H1 (cell line): ENCODE data around the gene SGMS1. TPM values are rescaled to one million over a fixed set of nuclear protein-coding genes. Genes with fewer than 3 reads are reported as not detected.

Source experiments
- CTCF ChIA-PET: fragments of 300-600 bp; sonication (Branson Sonifier 250); formaldehyde crosslinking; loops from one replicate; lab custom pipeline; 2021; ENCODE audit not compliant: partially characterized antibody; lab: Charles Lee
- POLR2A ChIA-PET: fragments of 300-600 bp; sonication (Branson Sonifier 250); formaldehyde crosslinking; loops from one replicate; lab custom pipeline; 2021; ENCODE audit warnings: inconsistent platforms; ENCODE audit not compliant: partially characterized antibody; lab: Charles Lee
- DNase-seq, 2 experiments: peaks; one replicate each; pipeline versions ENCODE4 v3.0.0 to v3.0.0-alpha.2; 2010 to 2022; ENCODE audit warnings: low spot score in 2 of 2, low read depth in 1 of 2, mixed read lengths in 1 of 2
- FAIRE-seq: peaks from 2 replicates; lab custom pipeline; 2011; peaks lifted over from hg19 to GRCh38; lab: Jason Lieb, UNC
- H2AFZ ChIP-seq: 2 replicates; pipeline ENCODE4 v1.8.1; 2012; ENCODE audit warnings: low read length, inconsistent platforms
- H2AK5ac ChIP-seq: 2 replicates; pipeline ENCODE4 v1.6.1; 2013; ENCODE audit warnings: low read depth, low read length
- H2BK120ac ChIP-seq: replicated peaks from 2 replicates; pipeline ENCODE3; 2013; ENCODE audit warnings: low read depth, low read length, inconsistent platforms
- H2BK12ac ChIP-seq: 2 replicates; pipeline ENCODE4 v1.6.1; 2013; ENCODE audit warnings: low read depth, low read length
- H2BK15ac ChIP-seq: 2 replicates; pipeline ENCODE4 v1.6.1; 2013; ENCODE audit warnings: low read length
- H2BK20ac ChIP-seq: 2 replicates; pipeline ENCODE4 v1.6.1; 2013; ENCODE audit warnings: low read length
- H2BK5ac ChIP-seq: 2 replicates; pipeline ENCODE4 v1.6.1; 2013; ENCODE audit warnings: low read depth, low read length
- H3K14ac ChIP-seq: 2 replicates; pipeline ENCODE4 v1.6.1; 2013; ENCODE audit warnings: inconsistent platforms; ENCODE audit not compliant: insufficient read length
- H3K18ac ChIP-seq: 2 replicates; pipeline ENCODE4 v1.6.1; 2013; ENCODE audit warnings: low read length; ENCODE audit errors: extremely low read depth
- H3K23ac ChIP-seq: 2 replicates; pipeline ENCODE4 v1.6.1; 2013; ENCODE audit warnings: inconsistent platforms; ENCODE audit not compliant: insufficient read length
- H3K23me2 ChIP-seq: 2 replicates; pipeline ENCODE4 v1.6.1; 2013; ENCODE audit warnings: low read depth, low read length
- H3K27ac ChIP-seq: 2 replicates; pipeline ENCODE4 v1.6.1; 2011; ENCODE audit warnings: low read depth, low read length, inconsistent platforms
- H3K27me3 ChIP-seq, 4 experiments: replicated peaks in 1 of 4; 1 replicate in 1 of 4; 2 replicates in 3 of 4; pipeline versions ENCODE4 v1.6.1 to v1.8.1; 2011 to 2013; ENCODE audit warnings: low read length in 3 of 4, mild to moderate bottlenecking in 3 of 4, inconsistent platforms in 2 of 4, mixed read lengths in 2 of 4, moderate library complexity in 1 of 4; ENCODE audit not compliant: control insufficient read depth in 3 of 4, insufficient read depth in 3 of 4; ENCODE audit errors: extremely low read depth in 1 of 4
- H3K36me3 ChIP-seq, 4 experiments: 2 replicates each; pipeline versions ENCODE4 v1.6.1 to v1.8.1; 2011 to 2013; ENCODE audit warnings: mild to moderate bottlenecking in 4 of 4, low read length in 3 of 4, moderate library complexity in 2 of 4, control low read depth in 1 of 4, inconsistent platforms in 1 of 4; ENCODE audit not compliant: insufficient read depth in 4 of 4, control insufficient read depth in 2 of 4
- H3K4ac ChIP-seq: replicated peaks from 2 replicates; pipeline ENCODE3; 2013; ENCODE audit warnings: low read length, low read depth, mixed read lengths, inconsistent platforms; ENCODE audit not compliant: insufficient read length
- H3K4me1 ChIP-seq, 4 experiments: replicated peaks in 1 of 4; 1 replicate in 1 of 4; 2 replicates in 3 of 4; pipeline versions ENCODE4 v1.6.1 to v1.8.1; 2011 to 2013; ENCODE audit warnings: low read length in 3 of 4, inconsistent platforms in 2 of 4, mixed read lengths in 1 of 4; ENCODE audit not compliant: insufficient read depth in 4 of 4, control insufficient read depth in 3 of 4
- H3K4me2 ChIP-seq, 2 experiments: 2 replicates each; pipeline versions ENCODE4 v1.6.1 to v1.8.1; 2011 to 2013; ENCODE audit warnings: low read depth in 2 of 2, low read length in 2 of 2, control low read depth in 1 of 2, inconsistent platforms in 1 of 2, mild to moderate bottlenecking in 1 of 2; ENCODE audit not compliant: insufficient read depth in 1 of 2
- H3K4me3 ChIP-seq, 4 experiments: fragments of 200-600, 300-600 bp in 1 of 4; sonication (generic), shearing (Covaris generic), sonication (Bioruptor Twin) in 1 of 4; 2 replicates each; pipeline versions ENCODE4 v1.5.1 to v1.8.1; 2011 to 2016; ENCODE audit warnings: low read length in 4 of 4, low read depth in 3 of 4, control low read depth in 2 of 4, inconsistent platforms in 2 of 4, mild to moderate bottlenecking in 2 of 4, mixed read lengths in 1 of 4, moderate library complexity in 1 of 4; ENCODE audit not compliant: insufficient read depth in 2 of 4; ENCODE audit errors: extremely low read depth in 1 of 4
- H3K56ac ChIP-seq: replicated peaks from 2 replicates; pipeline ENCODE3; 2013; ENCODE audit warnings: low read depth, mild to moderate bottlenecking, mixed read lengths, low read length, inconsistent platforms; ENCODE audit not compliant: insufficient read length
- H3K79me1 ChIP-seq: 2 replicates; pipeline ENCODE4 v1.6.1; 2013; ENCODE audit warnings: low read depth, low read length, control low read depth
- H3K79me2 ChIP-seq, 2 experiments: 2 replicates each; pipeline versions ENCODE4 v1.6.1 to v1.8.1; 2012 to 2013; ENCODE audit warnings: low read length in 2 of 2, mild to moderate bottlenecking in 2 of 2, inconsistent platforms in 1 of 2; ENCODE audit not compliant: insufficient read depth in 2 of 2, control insufficient read depth in 1 of 2
- H3K9ac ChIP-seq, 4 experiments: replicated peaks in 1 of 4; 1 replicate in 1 of 4; 2 replicates in 3 of 4; pipeline versions ENCODE4 v1.6.1 to v1.8.1; 2011 to 2013; ENCODE audit warnings: low read depth in 3 of 4, low read length in 3 of 4, control low read depth in 2 of 4, mild to moderate bottlenecking in 2 of 4, moderate library complexity in 2 of 4, inconsistent platforms in 1 of 4; ENCODE audit errors: extremely low read depth in 1 of 4
- H3K9me3 ChIP-seq, 2 experiments: 2 replicates each; pipeline versions ENCODE4 v1.6.1 to v1.8.1; 2012 to 2013; ENCODE audit warnings: mild to moderate bottlenecking in 2 of 2, moderate library complexity in 2 of 2, control low read depth in 1 of 2, inconsistent platforms in 1 of 2, low read depth in 1 of 2, low read length in 1 of 2, mixed read lengths in 1 of 2; ENCODE audit not compliant: insufficient read depth in 2 of 2
- H4K20me1 ChIP-seq, 2 experiments: replicated peaks in 1 of 2; 2 replicates each; pipeline versions ENCODE3 to v1.8.1; 2011 to 2013; ENCODE audit warnings: inconsistent platforms in 2 of 2, low read length in 2 of 2, mild to moderate bottlenecking in 1 of 2; ENCODE audit not compliant: insufficient read depth in 2 of 2, control insufficient read depth in 1 of 2
- H4K5ac ChIP-seq: 2 replicates; pipeline ENCODE4 v1.6.1; 2013; ENCODE audit warnings: low read length, low read depth, mixed read lengths, inconsistent platforms; ENCODE audit not compliant: insufficient read length
- H4K8ac ChIP-seq: 2 replicates; pipeline ENCODE4 v1.8.0; 2013; ENCODE audit warnings: mild to moderate bottlenecking, moderate library complexity, low read length, inconsistent platforms; ENCODE audit not compliant: insufficient read depth; ENCODE audit errors: extremely low read depth
- H4K91ac ChIP-seq: replicated peaks from 2 replicates; pipeline ENCODE3; 2013; ENCODE audit warnings: low read length, mixed read lengths, inconsistent platforms; ENCODE audit not compliant: insufficient read length
- ASH2L ChIP-seq: fragments of 200-600, 300-600 bp; sonication (generic); IDR thresholded peaks from one replicate; pipeline ENCODE4 v1.7.1; 2017; ENCODE audit warnings: low read length
- CBX5 ChIP-seq: fragments of 300-800, 300-1000 bp; sonication (generic); IDR thresholded peaks from 2 replicates; pipeline ENCODE4 v1.7.1; 2016; ENCODE audit warnings: antibody characterized with exemption, low read length, low read depth
- CREB1 ChIP-seq: IDR thresholded peaks from 2 replicates; pipeline ENCODE4 v1.6.1; 2012; ENCODE audit warnings: inconsistent platforms
- EZH2 ChIP-seq: fragments of 200-600 bp; sonication (generic); IDR thresholded peaks from 2 replicates; pipeline ENCODE4 v1.7.1; 2012; ENCODE audit warnings: low read depth, mild to moderate bottlenecking, moderate library complexity, low read length, inconsistent platforms; ENCODE audit not compliant: severe bottlenecking
- HDAC2 ChIP-seq, 2 experiments: fragments of 300-600 bp in 1 of 2; sonication (generic) in 1 of 2; IDR thresholded peaks; 2 replicates each; pipeline ENCODE4 v1.6.1; 2011 to 2012; ENCODE audit warnings: low read depth in 2 of 2, low read length in 2 of 2, mild to moderate bottlenecking in 2 of 2, moderate library complexity in 2 of 2, borderline replicate concordance in 1 of 2, inconsistent platforms in 1 of 2
- RFX5 ChIP-seq: IDR thresholded peaks from 2 replicates; pipeline ENCODE4 v1.6.1; 2011; ENCODE audit warnings: low read depth, low read length, improper control_type of control experiment, borderline replicate concordance
- SIN3A ChIP-seq, 2 experiments: IDR thresholded peaks in 1 of 2; conservative IDR thresholded peaks in 1 of 2; 2 replicates each; pipeline ENCODE4 v1.6.1; 2011 to 2012; ENCODE audit warnings: low read length in 2 of 2, improper control_type of control experiment in 1 of 2, low read depth in 1 of 2, mild to moderate bottlenecking in 1 of 2
- SIRT6 ChIP-seq: IDR thresholded peaks from one replicate; pipeline ENCODE4 v1.7.1; 2012; ENCODE audit warnings: low read length, inconsistent platforms
- SP4 ChIP-seq: IDR thresholded peaks from 2 replicates; pipeline ENCODE4 v1.6.1; 2012; ENCODE audit warnings: low read length, inconsistent platforms
- SUZ12 ChIP-seq: fragments of 200-600 bp; sonication (generic); IDR thresholded peaks from 2 replicates; pipeline ENCODE4 v1.6.1; 2012; ENCODE audit warnings: mild to moderate bottlenecking, inconsistent platforms, low read length, moderate library complexity, mixed read lengths
- TBP ChIP-seq: IDR thresholded peaks from 2 replicates; pipeline ENCODE4 v1.6.1; 2011; ENCODE audit warnings: low read depth, low read length, improper control_type of control experiment
- TEAD4 ChIP-seq: IDR thresholded peaks from 2 replicates; pipeline ENCODE4 v1.6.1; 2012; ENCODE audit warnings: low read depth, low read length, inconsistent platforms, mixed read lengths
- polyA plus RNA-seq, 7 experiments: library from polyadenylated mRNA; depleted of rRNA in 3 of 7; stranded (reverse) in 5 of 7; unstranded in 2 of 7; fragments of >200 nt in 5 of 7; fragments of 200-250 nt in 2 of 7; gene quantifications; 1 replicate in 5 of 7; 2 replicates in 1 of 7; 4 replicates in 1 of 7; pipeline versions ENCODE4 v1.2.1 to v1.2.3, GENCODE V29; 2011 to 2013; ENCODE audit warnings: missing spikeins in 2 of 7, mixed read lengths in 2 of 7
- total RNA-seq: library from RNA; stranded (reverse); fragmentation: NEBNext Ultra II Directional; extraction: Animal tissue kit (Norgen Biotek cat#: 25700); gene quantifications from 2 replicates; pipeline ENCODE4 v1.2.1, GENCODE V29; 2021
- TF ChIP-seq, protein P1 (sequence below): IDR thresholded peaks from 2 replicates; pipeline ENCODE4 v1.6.1; 2011; ENCODE audit warnings: low read length, improper control_type of control experiment

SGMS1 gene
- total and polyA plus RNA-seq, 2 of the 8 experiments (the other 6 are each of a cell fraction or from before 2014, with no cell fraction given) = 6.0 to 15.6 TPM

DNA sequence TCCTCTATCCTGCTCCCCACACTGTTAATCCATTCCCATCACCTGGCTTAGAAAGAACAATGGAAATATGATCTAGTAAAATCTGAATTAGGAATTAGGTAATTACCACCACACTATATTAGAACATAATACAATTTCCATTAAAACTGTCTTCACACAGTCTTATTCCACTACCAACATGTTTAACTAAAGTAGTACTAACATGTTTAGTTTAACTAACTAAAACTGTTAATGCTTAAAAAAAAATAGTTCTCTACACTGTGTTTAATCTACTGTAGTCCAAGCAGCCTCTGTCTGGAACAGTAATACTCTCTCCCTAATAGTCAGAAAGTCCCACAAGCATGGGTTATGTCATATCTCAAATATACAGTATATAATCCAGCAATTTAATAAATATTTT, 150.8 kb downstream of the SGMS1 start:
- H4K8ac ChIP-seq = no peak overlapping the region
- H2BK12ac ChIP-seq = no peak overlapping the region
- H3K27me3 ChIP-seq = no peaks in the 10 kb centered on the region
- H3K4ac ChIP-seq = no peak overlapping the region
- H2BK15ac ChIP-seq = no peak overlapping the region
- no peak overlapping the region for H3K4me2 ChIP-seq
- no peak overlapping the region for H2BK20ac ChIP-seq
- H3K56ac ChIP-seq = no peak overlapping the region
- TF ChIP-seq CBX5 = no peak
- TF ChIP-seq HDAC2 (IDR thresholded peaks at IDR 0.05; ENCODE audit: borderline replicate concordance in 1 of 2, low read depth in 2 of 2, low read length in 2 of 2) = no peak
- no peak for TF ChIP-seq RFX5
- TF ChIP-seq TBP = no peak
- TF ChIP-seq, protein P1, sequence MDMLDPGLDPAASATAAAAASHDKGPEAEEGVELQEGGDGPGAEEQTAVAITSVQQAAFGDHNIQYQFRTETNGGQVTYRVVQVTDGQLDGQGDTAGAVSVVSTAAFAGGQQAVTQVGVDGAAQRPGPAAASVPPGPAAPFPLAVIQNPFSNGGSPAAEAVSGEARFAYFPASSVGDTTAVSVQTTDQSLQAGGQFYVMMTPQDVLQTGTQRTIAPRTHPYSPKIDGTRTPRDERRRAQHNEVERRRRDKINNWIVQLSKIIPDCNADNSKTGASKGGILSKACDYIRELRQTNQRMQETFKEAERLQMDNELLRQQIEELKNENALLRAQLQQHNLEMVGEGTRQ = no peak
- TF ChIP-seq SP4 = no peak
- no peak for TF ChIP-seq ASH2L
- no peak for TF ChIP-seq CREB1
- TF ChIP-seq EZH2 = no peak
- TF ChIP-seq SIN3A (conservative IDR thresholded peaks at IDR 0.05 in 1 of 2, IDR thresholded peaks at IDR 0.05 in 1 of 2; ENCODE audit: low read depth in 1 of 2, low read length in 2 of 2) = no peak
- no peak for TF ChIP-seq SUZ12
- no peak for TF ChIP-seq TEAD4
- no peak for TF ChIP-seq SIRT6
- peaks cover 0 to 4% of the 10 kb centered on the region in 2 experiments; a peak in 3 of 4 replicates for H3K79me2 ChIP-seq
- no peaks in the 10 kb centered on the region for H3K79me1 ChIP-seq
- no peak overlapping the region for H3K18ac ChIP-seq
- H4K91ac ChIP-seq = no peak overlapping the region
- H3K9me3 ChIP-seq = peaks cover 4% of the 10 kb centered on the region in 2 experiments; a peak in 2 of 4 replicates
- H3K23ac ChIP-seq = no peak overlapping the region
- H2AK5ac ChIP-seq = no peak overlapping the region
- ChIA-PET CTCF (no interaction called here), POLR2A (no interaction called here)
- no peak for FAIRE-seq
- H4K5ac ChIP-seq = no peak overlapping the region
- H3K14ac ChIP-seq = no peak overlapping the region
- H3K4me1 ChIP-seq = peaks cover 0 to 15% (median 8%) of the 10 kb centered on the region in 4 experiments; a peak in 4 of 7 replicates
- no peak overlapping the region for H3K27ac ChIP-seq
- H4K20me1 ChIP-seq = no peaks in the 10 kb centered on the region
- H2BK5ac ChIP-seq = no peak overlapping the region
- no peak overlapping the region for H3K4me3 ChIP-seq
- H3K9ac ChIP-seq = no peak overlapping the region
- DNase-seq = no peak
- no peaks in the 10 kb centered on the region for H3K23me2 ChIP-seq
- H3K36me3 ChIP-seq = no peaks in the 10 kb centered on the region; a peak in 1 of 8 replicates
- H2AFZ ChIP-seq = no peak overlapping the region
- H2BK120ac ChIP-seq = no peak overlapping the region
